Neural cell (in vitro differentiated cells): Measurements from ENCODE around the gene PLCB1. TPM values are rescaled to one million over a fixed set of nuclear protein-coding genes. Genes with fewer than 3 reads are reported as not detected.

Source experiments
- H2AFZ ChIP-seq: fragments of 200-600, 300-800 bp; sonication (generic), shearing (Covaris generic); 2 replicates; pipeline ENCODE4 v1.6.0; 2014; ENCODE audit warnings: low read depth, mild to moderate bottlenecking, antibody characterized with exemption, low read length, moderate library complexity
- H3F3A ChIP-seq: fragments of 200-600 bp; shearing (Covaris generic); 2 replicates; pipeline ENCODE4 v1.6.1; 2016; ENCODE audit warnings: mild to moderate bottlenecking, moderate library complexity, mixed read lengths, antibody characterized with exemption, low read length; ENCODE audit not compliant: insufficient read depth, poor library complexity, severe bottlenecking
- H3K27ac ChIP-seq: fragments of 200-600, 300-800 bp; sonication (generic), shearing (Covaris generic); 2 replicates; pipeline ENCODE4 v1.5.1; 2014; ENCODE audit warnings: mild to moderate bottlenecking, low read length, moderate library complexity
- H3K27me3 ChIP-seq: fragments of 300-800, 200-600 bp; sonication (generic), shearing (Covaris generic); 2 replicates; pipeline ENCODE4 v1.6.0; 2014; ENCODE audit warnings: mild to moderate bottlenecking, low read depth, low read length, moderate library complexity; ENCODE audit not compliant: insufficient read depth
- H3K36me3 ChIP-seq: fragments of 300-800, 200-600 bp; sonication (generic), shearing (Covaris generic); 2 replicates; pipeline ENCODE4 v1.5.1; 2014; ENCODE audit warnings: mild to moderate bottlenecking, antibody characterized with exemption, low read length, moderate library complexity; ENCODE audit not compliant: insufficient read depth
- H3K4me2 ChIP-seq: fragments of 300-800, 200-600 bp; sonication (generic), shearing (Covaris generic); 2 replicates; pipeline ENCODE4 v1.6.0; 2014; ENCODE audit warnings: mild to moderate bottlenecking, low read length
- H3K4me3 ChIP-seq: fragments of 300-800, 200-600 bp; sonication (generic), shearing (Covaris generic); 2 replicates; pipeline ENCODE4 v1.5.1; 2014; ENCODE audit warnings: mild to moderate bottlenecking, low read length, moderate library complexity
- H3K79me2 ChIP-seq: fragments of 200-600 bp; shearing (Covaris generic); replicated peaks from 2 replicates; pipeline ENCODE4 v1.6.0; 2014; ENCODE audit warnings: mild to moderate bottlenecking, low read length, moderate library complexity; ENCODE audit not compliant: insufficient read depth
- H3K9ac ChIP-seq: fragments of 300-800, 200-600 bp; sonication (generic), shearing (Covaris generic); 2 replicates; pipeline ENCODE4 v1.6.1; 2016; ENCODE audit warnings: mild to moderate bottlenecking, low read length, mixed read lengths
- H3K9me2 ChIP-seq: fragments of 200-600 bp; shearing (Covaris generic); 2 replicates; pipeline ENCODE4 v1.6.1; 2016; ENCODE audit warnings: mild to moderate bottlenecking, low read length, mixed read lengths; ENCODE audit not compliant: insufficient read depth
- H3K9me3 ChIP-seq: fragments of 200-600, 300-800 bp; sonication (generic), shearing (Covaris generic); 2 replicates; pipeline ENCODE4 v1.6.1; 2016; ENCODE audit warnings: mild to moderate bottlenecking, mixed run types, low read length, moderate library complexity, mixed read lengths
- H4K20me1 ChIP-seq: fragments of 200-600 bp; shearing (Covaris generic); 2 replicates; pipeline ENCODE4 v1.6.1; 2016; ENCODE audit warnings: mild to moderate bottlenecking, mixed run types; ENCODE audit not compliant: insufficient read depth
- CTCF ChIP-seq: fragments of 450-650 bp; IDR thresholded peaks from 2 replicates; pipeline ENCODE4 v1.5.1; 2014; ENCODE audit warnings: antibody characterized with exemption, mild to moderate bottlenecking, moderate library complexity; ENCODE audit not compliant: poor library complexity, severe bottlenecking
- EP300 ChIP-seq: fragments of 450-650 bp; conservative IDR thresholded peaks from 2 replicates; pipeline ENCODE4 v1.6.1; 2014; ENCODE audit warnings: antibody characterized with exemption, mild to moderate bottlenecking, moderate library complexity; ENCODE audit not compliant: poor library complexity, severe bottlenecking
- MXI1 ChIP-seq: fragments of 450-650 bp; conservative IDR thresholded peaks from 2 replicates; pipeline ENCODE4 v1.6.1; 2014; ENCODE audit warnings: antibody characterized with exemption, mild to moderate bottlenecking; ENCODE audit not compliant: poor library complexity, severe bottlenecking
- POLR2AphosphoS5 ChIP-seq: IDR thresholded peaks from 2 replicates; pipeline ENCODE4 v1.6.1; 2012
- RAD21 ChIP-seq: fragments of 450-650 bp; conservative IDR thresholded peaks from 2 replicates; pipeline ENCODE4 v1.6.1; 2014; ENCODE audit warnings: antibody characterized with exemption, mild to moderate bottlenecking, moderate library complexity
- REST ChIP-seq: IDR thresholded peaks from 2 replicates; pipeline ENCODE4 v1.6.1; 2012; ENCODE audit warnings: borderline replicate concordance
- TAF1 ChIP-seq: IDR thresholded peaks from 2 replicates; pipeline ENCODE4 v1.6.1; 2012; ENCODE audit warnings: low read depth
- polyA plus RNA-seq: library from polyadenylated mRNA; depleted of rRNA; stranded (reverse); fragments of >200 nt; gene quantifications from 2 replicates; pipeline ENCODE4 v1.2.3, GENCODE V29; 2014

Gene PLCB1
- polyA plus RNA-seq, 1 donor from 2014 or later, result 11.4 TPM

GRCh38 chr20:8547968-8548588 is 416.0 kb downstream of the PLCB1 start:
- H4K20me1 ChIP-seq, result no peaks in the 10 kb centered on the region
- H3K27me3 ChIP-seq, result no peaks in the 10 kb centered on the region
- H3K4me2 ChIP-seq, result no peak overlapping the region
- H3K9me2 ChIP-seq, result no peaks in the 10 kb centered on the region
- TF ChIP-seq RAD21 (no peak), CTCF (no peak), TAF1 (no peak), REST (no peak), EP300 (no peak)
- H2AFZ ChIP-seq, result no peak overlapping the region
- H3K27ac ChIP-seq, result no peak overlapping the region
- no peak overlapping the region for H3K4me3 ChIP-seq
- H3K79me2 ChIP-seq, result no peaks in the 10 kb centered on the region
- no peaks in the 10 kb centered on the region for H3F3A ChIP-seq
- no peaks in the 10 kb centered on the region for H3K9me3 ChIP-seq
- H3K36me3 ChIP-seq, result no peaks in the 10 kb centered on the region
- no peak overlapping the region for H3K9ac ChIP-seq

GRCh38 chr20:8549192-8549591 is 417.1 kb downstream of the PLCB1 start:
- Histone ChIP-seq H3K9me2 (no peaks in the 10 kb centered on the region), H3K27ac (no peak overlapping the region)

GRCh38 chr20:8557711-8558110 is 425.6 kb downstream of the PLCB1 start:
- TF ChIP-seq TAF1 (no peak), RAD21 (no peak), REST (no peak), POLR2AphosphoS5 (no peak), EP300 (no peak), MXI1 (no peak)
- H3K79me2 ChIP-seq, result no peaks in the 10 kb centered on the region
- H3K4me3 ChIP-seq, result no peak overlapping the region
- H3K27me3 ChIP-seq, result no peaks in the 10 kb centered on the region
- no peak overlapping the region for H3K9ac ChIP-seq
- no peak overlapping the region for H2AFZ ChIP-seq
- H3K36me3 ChIP-seq, result no peaks in the 10 kb centered on the region
- no peaks in the 10 kb centered on the region for H3K9me2 ChIP-seq
- no peaks in the 10 kb centered on the region for H4K20me1 ChIP-seq
- no peak overlapping the region for H3K27ac ChIP-seq
- H3K4me2 ChIP-seq, result no peak overlapping the region
- no peaks in the 10 kb centered on the region for H3F3A ChIP-seq
- no peaks in the 10 kb centered on the region for H3K9me3 ChIP-seq

More at GRCh38 chr20:8549192-8549591, 417.1 kb downstream of the PLCB1 start:
- Histone ChIP-seq H3K9me3 (no peaks in the 10 kb centered on the region), H3K36me3 (no peaks in the 10 kb centered on the region), H3K4me3 (no peak overlapping the region), H3K9ac (no peak overlapping the region), H2AFZ (no peak overlapping the region), H3K79me2 (no peaks in the 10 kb centered on the region), H3K27me3 (no peaks in the 10 kb centered on the region), H3K4me2 (no peak overlapping the region), H3F3A (no peaks in the 10 kb centered on the region), H4K20me1 (no peaks in the 10 kb centered on the region)
- no peak for TF ChIP-seq MXI1
